HG03103 (cell line): ENCODE measurements around the gene ZFYVE9.

Experiments used
- ATAC-seq: cut with Tn5 transposase; IDR thresholded peaks from one replicate; pipeline ENCODE4 v1.9.1; 2021; ENCODE audit warnings: low read depth; ENCODE audit not compliant: unreplicated experiment

ZFYVE9 gene

GRCh38 chr1:52332411-52332810, 190.5 kb downstream of the ZFYVE9 start:
- ATAC-seq, result no peak

GRCh38 chr1:52334906-52335528, 193.1 kb downstream of the ZFYVE9 start:
- no peak for ATAC-seq

- no peak for ATAC-seq
Observed at GRCh38 chr1:52337439-52337838, 195.6 kb downstream of the ZFYVE9 start.

- ATAC-seq, result no peak
Observed at GRCh38 chr1:52341655-52342260, 199.9 kb downstream of the ZFYVE9 start.

- ATAC-seq, result no peak
Observed at GRCh38 chr1:52343979-52344378, 202.1 kb downstream of the ZFYVE9 start.

GRCh38 chr1:52345252-52345651, 203.4 kb downstream of the ZFYVE9 start:
- ATAC-seq, result no peak

GRCh38 chr1:52346653-52347052, 204.8 kb downstream of the ZFYVE9 start:
- no peak for ATAC-seq

- ATAC-seq, result no peak
Observed at GRCh38 chr1:52348704-52349300, 206.9 kb downstream of the ZFYVE9 start.

- no peak for ATAC-seq
Observed at GRCh38 chr1:52352690-52353089, 210.8 kb downstream of the ZFYVE9 start.

- ATAC-seq, result no peak
Observed at GRCh38 chr1:52355436-52355835, 213.5 kb downstream of the ZFYVE9 start.

- ATAC-seq, result no peak
Observed at GRCh38 chr1:52355847-52356505, 214.1 kb downstream of the ZFYVE9 start.

- ATAC-seq, result no peak
Observed at GRCh38 chr1:52356818-52357355, 215.0 kb downstream of the ZFYVE9 start.

- ATAC-seq, result no peak
Observed at GRCh38 chr1:52357397-52357796, 215.5 kb downstream of the ZFYVE9 start.

GRCh38 chr1:52358851-52359497, 217.1 kb downstream of the ZFYVE9 start:
- ATAC-seq, result no peak

GRCh38 chr1:52359676-52360594, 218.0 kb downstream of the ZFYVE9 start:
- ATAC-seq, result no peak

- ATAC-seq, result no peak
Observed at GRCh38 chr1:52360595-52360968, 218.7 kb downstream of the ZFYVE9 start.

GRCh38 chr1:52364235-52364839, 222.4 kb downstream of the ZFYVE9 start:
- no peak for ATAC-seq

GRCh38 chr1:52365071-52365745, 223.3 kb downstream of the ZFYVE9 start:
- ATAC-seq, result no peak
